Measurements from ENCODE around the gene SYT15.

DNA sequence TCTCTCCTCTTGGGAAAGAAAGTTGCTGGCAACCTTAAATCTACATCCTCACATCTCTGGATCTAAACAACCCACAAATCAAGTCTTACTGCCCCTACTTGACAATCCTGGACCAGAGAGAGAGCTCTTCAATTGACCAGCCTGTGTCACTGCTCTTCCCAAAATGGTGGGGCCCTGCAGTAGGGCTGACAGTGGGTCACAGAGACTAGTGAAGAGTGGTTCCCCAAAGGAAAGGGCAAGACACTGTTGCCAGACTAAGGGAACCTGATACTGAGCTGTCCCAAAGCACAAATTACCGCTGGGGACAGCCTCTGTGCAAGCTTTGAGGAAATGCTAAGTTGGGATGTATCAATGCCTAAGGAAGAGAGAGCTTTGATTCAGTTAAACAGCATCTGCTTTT, 18.0 kb upstream of the SYT15 start:
- TF ChIP-seq, protein P1, sequence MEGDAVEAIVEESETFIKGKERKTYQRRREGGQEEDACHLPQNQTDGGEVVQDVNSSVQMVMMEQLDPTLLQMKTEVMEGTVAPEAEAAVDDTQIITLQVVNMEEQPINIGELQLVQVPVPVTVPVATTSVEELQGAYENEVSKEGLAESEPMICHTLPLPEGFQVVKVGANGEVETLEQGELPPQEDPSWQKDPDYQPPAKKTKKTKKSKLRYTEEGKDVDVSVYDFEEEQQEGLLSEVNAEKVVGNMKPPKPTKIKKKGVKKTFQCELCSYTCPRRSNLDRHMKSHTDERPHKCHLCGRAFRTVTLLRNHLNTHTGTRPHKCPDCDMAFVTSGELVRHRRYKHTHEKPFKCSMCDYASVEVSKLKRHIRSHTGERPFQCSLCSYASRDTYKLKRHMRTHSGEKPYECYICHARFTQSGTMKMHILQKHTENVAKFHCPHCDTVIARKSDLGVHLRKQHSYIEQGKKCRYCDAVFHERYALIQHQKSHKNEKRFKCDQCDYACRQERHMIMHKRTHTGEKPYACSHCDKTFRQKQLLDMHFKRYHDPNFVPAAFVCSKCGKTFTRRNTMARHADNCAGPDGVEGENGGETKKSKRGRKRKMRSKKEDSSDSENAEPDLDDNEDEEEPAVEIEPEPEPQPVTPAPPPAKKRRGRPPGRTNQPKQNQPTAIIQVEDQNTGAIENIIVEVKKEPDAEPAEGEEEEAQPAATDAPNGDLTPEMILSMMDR (IDR thresholded peaks at IDR 0.05; ENCODE audit: low read depth, low read length) = no peak
- TF ChIP-seq EZH2phosphoT487 (IDR thresholded peaks at IDR 0.05; ENCODE audit: low read depth) = no peak

All from OCI-LY3 (cell line).